HG03439 (cell line): ENCODE measurements around the gene MAP7.
"Not testable (repeated sequence)": the region's sequence is repeated elsewhere in the genome, so short reads cannot be mapped to it uniquely, and the experiment has no call there.

ENCODE experiments used
- ATAC-seq: cut with Tn5 transposase; IDR thresholded peaks from one replicate; pipeline ENCODE4 v1.9.1; 2021; ENCODE audit warnings: mild to moderate bottlenecking, moderate library complexity; ENCODE audit not compliant: unreplicated experiment

Gene MAP7

DNA sequence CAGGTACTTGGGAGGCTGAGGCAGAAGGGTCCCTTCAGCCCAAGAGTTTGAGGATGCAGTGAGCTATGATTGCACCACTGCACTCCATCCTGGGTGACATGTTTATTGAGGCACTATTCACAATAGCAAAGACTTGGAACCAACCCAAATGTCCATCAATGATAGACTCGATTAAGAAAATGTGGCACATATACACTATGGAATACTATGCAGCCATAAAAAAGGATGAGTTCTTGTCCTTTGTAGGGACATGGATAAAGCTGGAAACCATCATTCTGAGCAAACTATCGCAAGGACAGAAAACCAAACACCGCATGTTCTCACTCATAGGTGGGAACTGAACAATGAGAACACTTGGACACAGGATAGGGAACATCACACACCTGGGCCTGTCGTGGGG is 149.0 kb downstream of the MAP7 start:
- ATAC-seq, result not testable (repeated sequence)

DNA sequence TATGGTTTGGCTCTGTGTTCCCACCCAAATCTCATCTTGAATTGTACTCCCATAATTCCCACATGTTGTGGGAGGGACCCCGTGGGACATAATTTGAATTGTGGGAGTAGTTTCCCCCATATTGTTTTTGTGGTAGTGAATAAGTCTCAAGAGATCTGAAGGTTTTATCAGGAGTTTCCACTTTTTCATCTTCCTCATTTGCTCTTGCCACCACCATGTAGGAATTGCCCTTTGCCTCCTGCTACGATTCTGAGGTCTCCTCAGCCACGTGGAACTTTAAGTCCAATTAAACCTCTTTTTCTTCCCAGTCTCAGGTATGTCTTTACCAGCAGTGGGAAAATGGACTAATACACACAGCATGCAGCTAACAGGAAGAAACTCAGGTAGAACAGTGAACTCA is 151.8 kb downstream of the MAP7 start:
- no peak for ATAC-seq

DNA sequence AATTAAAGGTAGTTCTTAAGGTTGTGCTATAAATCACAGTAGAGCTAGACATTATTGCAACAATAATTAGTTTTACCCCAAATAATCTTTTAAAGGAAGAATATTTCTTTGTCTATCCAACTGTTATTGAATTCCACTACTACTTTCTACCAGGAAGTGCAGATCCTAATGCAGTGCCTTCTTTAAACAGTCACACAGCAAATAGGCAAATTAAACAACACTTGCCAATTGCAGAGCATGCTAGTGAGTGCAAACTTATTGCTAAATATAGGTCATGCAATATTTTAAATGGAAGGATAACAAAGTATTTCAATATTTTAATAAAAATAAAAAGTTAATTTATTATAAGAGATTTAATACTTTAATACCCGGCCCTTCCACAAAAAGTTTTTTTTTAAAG is 153.3 kb downstream of the MAP7 start:
- ATAC-seq, result no peak

DNA sequence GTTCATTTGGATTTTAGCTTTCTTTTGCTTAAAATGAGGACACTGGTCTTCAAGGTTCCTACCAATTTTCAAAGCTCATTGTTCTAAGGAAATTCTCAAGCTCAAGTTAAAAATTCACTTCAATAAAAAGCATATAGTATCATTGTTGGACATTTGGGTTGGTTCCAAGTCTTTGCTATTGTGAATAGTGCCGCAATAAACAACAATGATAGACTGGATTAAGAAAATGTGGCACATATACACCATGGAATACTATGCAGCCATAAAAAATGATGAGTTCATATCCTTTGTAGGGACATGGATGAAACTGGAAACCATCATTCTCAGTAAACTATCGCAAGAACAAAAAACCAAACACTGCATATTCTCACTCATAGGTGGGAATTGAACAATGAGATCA is 159.3 kb downstream of the MAP7 start:
- not testable (repeated sequence) for ATAC-seq

DNA sequence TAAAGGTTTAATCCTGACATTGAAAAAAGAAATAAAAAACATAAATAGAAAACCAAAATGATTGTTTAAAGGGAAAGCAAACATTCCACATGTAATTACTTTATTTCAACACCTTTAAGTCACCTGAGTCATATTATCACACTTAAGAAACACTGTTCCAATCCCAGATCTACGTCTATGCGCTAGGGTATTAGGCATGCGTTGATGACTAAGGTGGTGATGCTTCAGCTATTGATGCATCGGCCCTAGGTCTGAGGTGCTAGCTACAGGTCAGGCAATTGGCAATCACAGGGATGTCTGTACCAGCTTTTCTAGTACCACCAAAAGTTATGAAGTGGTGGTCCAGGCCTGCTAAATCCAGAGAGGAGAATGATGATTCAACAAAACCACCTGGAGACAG is 162.9 kb downstream of the MAP7 start:
- ATAC-seq, result no peak

DNA sequence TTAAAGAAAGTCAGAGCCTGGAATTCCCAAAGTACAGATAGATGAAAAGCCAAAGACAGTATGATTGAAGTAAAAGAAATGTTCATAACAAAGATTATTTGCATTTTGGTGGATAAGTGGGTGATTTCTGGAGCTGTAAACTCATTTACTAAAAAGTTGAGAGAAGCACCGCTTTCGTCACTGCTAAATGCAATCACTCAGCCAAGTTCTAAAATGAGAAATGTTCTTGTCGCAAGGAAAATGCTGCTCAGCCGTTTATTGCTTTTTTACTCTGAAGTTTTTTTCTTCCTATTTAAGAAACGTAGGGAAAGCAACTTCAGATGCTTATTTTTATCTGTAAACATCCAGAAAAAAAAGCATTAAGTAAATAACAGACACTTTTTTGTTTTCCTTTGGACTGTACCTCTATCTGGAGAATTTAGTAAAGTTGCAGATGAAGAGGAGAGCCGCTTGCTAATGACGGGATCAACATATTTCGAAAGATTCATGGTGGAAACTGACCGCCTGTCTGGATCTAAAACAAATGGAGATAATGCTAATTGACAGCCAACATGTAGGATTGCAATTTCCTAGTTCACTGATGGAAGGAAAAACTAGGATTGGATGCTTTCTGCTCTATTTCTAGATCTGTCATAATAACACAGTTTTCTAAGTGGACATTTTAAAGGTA is 166.8 kb downstream of the MAP7 start:
- no peak for ATAC-seq

DNA sequence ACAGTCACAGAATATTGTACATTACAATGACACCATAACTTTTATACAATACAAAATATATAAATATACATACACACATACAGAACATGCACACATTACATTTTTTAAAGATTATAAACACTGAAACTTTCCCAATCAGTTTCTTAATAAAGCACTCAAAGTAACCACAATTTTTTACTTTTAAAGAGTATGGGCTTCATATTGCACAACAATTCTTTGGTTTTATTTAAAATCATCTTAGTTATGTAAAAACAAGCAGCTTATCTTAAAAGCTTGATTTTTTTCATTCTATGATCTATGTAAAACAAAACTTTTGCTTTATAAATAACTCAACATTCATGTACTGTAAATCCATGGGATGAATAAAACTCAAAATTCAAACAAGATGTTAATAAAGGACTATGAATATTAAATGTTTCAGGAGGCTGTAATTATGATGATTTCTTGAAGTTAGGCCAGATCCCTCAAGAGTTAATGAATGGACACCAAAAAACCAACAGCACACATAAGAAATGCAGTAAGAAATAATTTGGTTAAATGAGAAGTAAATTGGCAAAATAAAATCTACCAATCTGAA is 167.5 kb downstream of the MAP7 start:
- ATAC-seq, result no peak

DNA sequence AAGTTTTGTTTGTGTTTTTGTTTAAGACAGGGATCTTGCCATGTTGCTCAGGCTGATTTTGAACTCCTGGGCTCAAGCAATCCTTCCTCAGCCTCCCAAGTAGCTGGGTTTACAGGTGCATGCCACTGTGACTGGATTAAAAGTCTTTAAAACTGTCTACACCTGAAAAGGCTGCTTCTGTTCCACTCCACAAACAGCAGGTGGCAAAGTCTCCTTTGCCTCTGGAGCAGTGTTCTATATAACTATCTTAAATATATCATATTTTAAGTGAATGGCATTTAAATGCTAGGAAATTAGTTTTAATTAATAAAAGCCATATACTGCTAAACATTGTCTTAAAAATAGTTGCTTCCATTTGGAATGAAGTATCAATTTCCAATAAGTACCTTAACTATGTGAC is 171.3 kb downstream of the MAP7 start:
- no peak for ATAC-seq

DNA sequence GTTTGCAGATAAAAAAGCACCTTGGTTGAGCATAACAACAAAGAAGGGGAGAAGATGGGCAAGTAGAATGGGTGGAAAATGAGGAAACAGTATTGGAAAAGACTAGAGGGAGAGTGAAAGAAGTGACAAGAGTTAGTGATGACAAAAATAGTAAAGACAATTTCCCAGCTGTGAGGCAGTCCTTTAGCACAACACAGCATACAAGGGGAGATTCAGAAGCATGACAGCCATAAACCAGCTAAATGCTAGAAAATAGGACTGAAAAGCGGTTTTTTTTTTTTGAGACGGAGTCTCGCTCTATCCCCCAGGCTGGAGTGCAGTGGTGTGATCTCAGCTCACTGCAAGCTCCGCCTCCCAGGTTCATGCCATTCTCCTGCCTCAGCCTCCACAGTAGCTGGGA is 174.4 kb downstream of the MAP7 start:
- not testable (repeated sequence) for ATAC-seq

DNA sequence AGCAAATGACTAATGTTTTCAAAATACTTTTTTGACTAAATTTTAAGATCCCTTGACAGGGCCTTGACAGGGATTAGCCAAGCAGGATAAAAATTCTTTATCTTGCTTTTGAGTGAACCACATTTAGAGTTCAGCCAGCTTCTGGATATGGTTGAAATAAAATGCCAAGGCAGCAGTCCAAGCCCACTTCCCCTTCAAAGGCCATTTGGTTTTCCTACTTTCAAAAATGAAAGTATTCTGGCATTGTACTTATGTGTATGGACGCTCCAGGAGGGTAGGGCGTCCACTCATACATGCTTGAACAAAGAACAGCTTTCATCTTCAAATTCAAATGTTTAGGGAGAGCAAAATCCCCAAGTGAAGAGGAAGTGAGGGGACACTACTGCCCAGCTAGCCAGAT is 178.3 kb downstream of the MAP7 start:
- ATAC-seq, result no peak

DNA sequence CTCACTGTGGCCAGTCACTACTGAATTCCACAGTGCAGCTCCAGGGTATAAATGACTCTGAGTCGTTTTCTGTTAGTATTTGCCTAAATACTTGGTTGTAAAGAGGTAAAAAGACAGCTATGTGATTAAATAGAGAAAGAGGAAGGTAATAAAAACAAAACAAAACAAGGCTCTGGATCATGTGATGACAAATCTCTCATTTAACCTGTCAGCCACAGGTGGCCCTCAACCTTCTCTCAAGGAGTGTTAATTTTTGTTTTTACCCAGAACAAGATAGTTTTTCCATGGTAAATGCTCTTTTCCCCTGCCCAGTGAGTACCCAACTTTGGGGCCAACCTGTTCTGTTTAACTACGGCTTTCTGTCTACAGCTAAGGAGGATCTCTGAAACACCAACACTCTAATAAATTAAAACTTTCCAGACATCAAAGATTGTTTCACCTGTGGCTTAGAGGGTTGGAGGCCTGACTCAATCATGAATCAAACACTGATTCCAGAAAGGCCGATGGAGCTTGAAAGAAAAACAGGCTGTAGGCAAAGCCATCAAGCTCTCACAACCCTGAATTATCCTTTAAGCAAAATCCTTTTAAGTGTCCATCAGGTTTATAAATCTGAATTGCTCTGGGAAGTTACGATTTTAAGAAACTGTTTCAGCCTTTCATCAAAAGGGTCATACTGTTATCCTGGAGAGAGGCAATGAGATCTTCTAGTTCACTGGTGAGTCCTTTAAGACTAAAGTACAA is 179.1 kb downstream of the MAP7 start:
- no peak for ATAC-seq

DNA sequence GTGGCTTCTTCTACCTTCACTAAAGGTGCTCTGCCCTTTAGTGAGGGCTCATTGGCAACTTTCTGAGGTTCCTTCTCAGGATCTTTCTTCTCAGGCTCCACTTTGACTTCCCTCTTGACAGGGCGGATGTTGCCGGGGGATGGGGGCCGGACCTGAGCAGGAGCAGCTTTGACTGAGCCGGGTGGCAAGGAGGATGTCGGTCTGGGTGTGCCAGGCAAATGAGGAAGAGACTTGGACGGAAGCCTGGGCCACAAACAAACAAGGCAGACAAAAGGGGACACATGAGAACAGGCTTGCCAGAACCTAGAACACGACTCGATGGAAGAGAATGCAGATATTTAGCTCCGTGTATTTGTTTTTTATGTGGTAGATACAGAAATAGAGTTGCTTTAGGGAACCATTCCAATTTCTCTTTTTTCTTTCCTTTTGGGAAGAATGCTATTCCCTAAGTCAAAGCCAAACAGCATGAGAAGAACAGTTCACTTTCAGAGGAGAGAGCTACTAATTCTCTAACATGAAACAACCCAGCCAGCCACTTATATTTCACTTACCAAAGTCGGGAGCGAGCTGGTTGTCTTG is 184.4 kb downstream of the MAP7 start:
- ATAC-seq, result no peak

DNA sequence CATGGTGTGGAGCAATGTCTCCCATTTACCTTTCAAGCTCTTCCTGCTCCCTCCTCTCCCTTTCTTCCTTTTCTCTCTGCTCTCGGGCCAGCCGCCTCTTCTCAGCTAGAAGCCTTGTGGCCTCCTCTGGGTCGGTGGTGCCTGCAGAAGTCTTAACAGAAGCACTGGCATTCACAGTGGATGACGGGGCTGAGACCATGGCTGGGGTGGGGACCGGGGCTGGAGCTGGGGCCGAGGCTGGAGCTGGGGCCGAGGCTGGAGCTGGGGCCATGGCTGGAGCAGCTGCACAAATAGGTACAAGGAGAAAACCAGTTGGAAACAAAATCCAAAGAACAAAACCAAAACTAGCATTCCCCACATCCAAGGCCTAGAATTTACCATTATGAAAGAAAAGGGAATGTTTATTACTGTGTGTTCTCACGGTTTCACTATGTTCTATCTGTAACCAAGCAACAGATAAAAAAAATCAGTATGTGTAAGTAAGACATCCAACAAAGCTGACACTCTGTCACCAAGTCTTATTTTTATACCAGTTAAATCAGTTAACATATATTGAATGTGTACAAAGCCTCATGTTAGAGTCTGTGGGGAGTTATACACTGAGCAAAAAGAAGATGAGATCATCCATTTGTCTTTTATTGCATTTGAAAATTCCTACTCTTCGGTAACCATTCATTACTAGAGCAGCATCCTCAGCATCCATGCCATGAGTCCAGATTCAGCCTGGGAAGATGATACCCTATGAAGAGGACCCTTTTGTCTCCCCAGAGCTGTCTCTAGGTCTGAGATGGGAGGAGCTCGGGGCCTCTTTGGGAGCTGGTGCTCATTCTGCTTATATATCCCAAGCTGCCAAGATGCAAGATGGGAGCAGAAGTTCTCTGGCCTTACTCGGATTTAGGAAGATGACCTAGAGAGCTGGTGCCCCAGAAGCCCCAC is 187.5 kb downstream of the MAP7 start:
- no peak for ATAC-seq

DNA sequence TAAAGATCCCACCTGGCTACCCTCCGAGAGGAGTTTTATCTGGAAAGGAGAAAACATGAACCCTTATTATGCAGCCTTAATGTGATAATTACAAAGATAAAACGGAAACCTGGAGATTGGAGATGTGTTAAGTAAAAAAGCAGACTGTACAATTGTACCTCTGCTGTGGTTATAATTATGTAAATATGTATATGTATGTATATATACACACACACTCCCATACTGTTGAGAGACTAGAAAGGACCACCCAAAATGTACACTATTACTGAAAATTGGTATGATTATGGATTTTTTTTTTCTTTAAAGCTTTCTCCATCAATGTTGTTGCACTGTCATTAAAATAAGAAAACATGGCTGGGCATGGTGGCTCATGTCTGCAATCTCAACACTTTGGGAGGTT is 188.4 kb downstream of the MAP7 start:
- ATAC-seq, result no peak

DNA sequence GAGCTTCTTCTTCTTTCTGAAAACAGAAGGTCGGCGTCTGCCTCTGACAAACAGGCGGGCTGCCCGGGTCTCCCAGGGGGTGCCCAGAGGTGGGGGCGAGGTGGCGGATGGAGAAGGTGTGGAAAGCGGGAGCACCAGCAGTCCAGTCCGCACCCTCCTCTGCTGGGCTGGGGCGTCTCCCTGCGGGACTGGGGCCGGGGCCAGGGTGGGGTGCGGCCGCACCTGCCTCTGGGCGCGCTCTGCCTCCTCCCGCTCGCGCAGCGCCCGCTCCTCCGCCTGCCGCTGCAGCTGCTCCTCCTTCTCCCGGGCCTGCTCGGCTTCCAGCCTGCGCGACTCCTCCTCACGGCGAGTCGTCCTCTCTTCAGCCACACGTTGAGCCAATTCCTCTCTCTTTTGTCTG is 189.4 kb downstream of the MAP7 start:
- ATAC-seq, result no peak

DNA sequence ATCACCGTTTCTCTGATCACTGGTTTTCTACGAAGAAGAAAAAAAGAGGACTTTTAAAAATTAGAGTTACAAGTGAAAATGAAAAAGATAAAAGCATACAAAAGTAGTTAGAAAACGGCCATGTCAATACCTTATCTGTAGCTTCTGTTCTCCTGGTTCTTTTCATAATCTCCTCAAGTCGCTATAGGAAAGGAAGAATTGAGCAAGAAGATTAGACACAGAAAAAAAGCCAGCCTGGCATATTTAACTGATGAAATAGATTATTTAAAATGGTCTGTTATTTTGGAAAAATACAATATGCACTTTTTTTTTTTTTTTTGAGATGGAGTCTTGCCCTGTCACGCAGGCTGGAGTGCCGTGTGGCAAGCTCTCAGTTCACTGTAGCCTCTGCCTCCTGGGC is 190.4 kb downstream of the MAP7 start:
- ATAC-seq, result no peak

DNA sequence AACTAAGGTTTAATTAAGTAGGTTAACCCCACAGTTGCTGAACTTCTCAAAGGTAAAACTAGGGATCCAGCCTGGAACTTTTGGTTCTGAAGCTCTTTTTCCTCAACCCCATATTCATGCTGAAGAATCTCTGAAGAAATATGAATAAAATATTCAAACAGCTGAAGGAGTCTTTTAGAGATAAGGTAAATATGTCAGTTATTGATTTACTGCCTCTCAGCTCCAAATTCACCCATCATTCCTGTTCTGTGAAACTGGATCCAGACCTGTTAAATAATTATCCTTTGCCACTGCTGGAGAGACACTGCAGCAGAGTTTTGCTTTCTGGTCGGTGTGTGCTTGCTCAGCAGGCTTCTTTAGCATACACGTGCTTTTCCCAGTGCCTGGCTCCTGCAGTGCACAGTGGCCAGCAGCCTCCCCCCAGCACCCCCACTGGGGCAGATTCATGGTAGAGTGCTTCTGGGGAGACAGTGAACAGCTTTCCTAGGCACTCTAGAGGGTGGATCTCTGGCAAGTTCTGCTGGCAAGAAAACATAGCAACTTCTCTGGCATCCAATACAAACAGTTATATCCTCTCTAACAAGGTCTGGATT is 198.6 kb downstream of the MAP7 start:
- ATAC-seq, result no peak

DNA sequence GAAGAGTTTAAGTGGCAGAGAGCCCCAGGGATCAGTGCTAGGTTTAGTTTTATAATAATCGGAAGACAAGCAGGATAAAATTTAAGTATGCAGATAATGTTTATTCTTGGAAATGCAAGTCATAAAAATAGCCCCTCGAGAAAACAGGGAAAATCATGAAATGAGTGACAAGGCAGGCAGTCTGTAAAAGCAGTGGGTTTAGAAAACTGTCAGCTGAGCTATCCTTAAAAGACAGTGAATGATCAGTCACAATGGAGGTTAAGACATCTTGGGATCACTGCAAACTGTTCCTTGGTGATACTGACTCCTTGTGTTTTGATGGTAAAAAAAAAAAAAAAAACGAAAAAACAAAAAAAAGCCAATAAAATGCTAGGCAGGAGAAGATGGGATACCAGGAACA is 199.3 kb downstream of the MAP7 start:
- ATAC-seq, result no peak

DNA sequence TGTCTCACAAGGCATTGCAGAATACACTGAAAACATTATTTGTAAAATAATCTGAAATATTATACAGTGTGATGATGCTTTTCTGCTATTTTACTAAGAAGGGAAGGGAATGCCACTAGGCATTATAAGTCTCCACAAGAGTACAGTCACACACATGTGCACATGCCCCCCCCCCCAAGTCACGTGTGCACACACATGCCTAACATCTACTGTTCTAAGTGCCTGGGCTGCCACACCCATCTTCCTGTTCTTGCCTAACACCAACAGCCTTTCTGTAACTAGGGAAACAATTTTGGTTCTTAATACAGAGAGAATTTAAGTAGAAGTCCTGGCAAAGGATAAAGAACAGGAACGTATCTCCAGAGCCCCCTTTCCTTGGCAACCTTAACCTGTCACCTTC is 202.4 kb downstream of the MAP7 start:
- no peak for ATAC-seq

DNA sequence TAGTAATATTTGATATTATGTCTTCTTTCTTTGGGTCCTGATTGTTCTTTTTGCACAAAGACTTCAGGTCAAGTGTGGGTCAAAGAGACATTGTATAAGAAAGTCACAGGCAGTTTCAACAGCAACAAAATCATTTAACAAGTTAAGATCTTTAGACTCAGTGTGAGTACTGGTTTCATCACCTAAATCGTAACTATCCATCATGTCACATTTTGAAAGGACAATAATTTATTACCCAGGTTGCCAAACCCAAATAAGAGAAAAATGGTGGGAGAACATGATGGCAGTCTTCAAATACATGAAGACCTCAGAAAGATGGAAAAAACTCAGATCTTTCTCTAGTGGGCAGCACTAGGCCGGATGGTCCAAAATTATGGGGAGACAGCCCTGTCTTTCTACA is 205.1 kb downstream of the MAP7 start:
- ATAC-seq, result no peak

DNA sequence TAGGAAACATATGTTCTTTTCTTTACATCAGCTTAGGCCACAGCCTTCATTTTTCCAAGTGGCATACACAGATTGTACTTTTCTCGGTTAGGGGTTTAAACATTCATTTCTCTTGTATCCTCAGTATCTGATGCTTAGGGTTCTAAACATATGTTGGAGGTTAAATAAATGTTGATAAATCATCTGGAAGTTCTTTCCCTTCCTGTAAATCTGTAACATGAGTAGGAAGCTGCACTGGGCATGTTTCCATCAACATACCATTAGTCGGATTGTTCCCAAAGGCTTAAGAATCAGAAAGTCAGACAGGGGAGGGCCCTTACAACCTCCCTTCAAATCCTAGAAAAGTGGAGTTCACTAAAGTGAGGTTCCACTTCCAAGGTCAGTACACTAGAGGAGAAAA is 205.8 kb downstream of the MAP7 start:
- no peak for ATAC-seq
